ENCODE results near the gene WNT10A. TPM values are rescaled to one million over a fixed set of nuclear protein-coding genes. Genes with fewer than 3 reads are reported as not detected.

WNT10A gene
- total RNA-seq, 3 donors from 2014 or later (not counting 1 experiment from before 2014, with no cell fraction given): 0.92 to 2.9 (median 2.9) TPM

DNA sequence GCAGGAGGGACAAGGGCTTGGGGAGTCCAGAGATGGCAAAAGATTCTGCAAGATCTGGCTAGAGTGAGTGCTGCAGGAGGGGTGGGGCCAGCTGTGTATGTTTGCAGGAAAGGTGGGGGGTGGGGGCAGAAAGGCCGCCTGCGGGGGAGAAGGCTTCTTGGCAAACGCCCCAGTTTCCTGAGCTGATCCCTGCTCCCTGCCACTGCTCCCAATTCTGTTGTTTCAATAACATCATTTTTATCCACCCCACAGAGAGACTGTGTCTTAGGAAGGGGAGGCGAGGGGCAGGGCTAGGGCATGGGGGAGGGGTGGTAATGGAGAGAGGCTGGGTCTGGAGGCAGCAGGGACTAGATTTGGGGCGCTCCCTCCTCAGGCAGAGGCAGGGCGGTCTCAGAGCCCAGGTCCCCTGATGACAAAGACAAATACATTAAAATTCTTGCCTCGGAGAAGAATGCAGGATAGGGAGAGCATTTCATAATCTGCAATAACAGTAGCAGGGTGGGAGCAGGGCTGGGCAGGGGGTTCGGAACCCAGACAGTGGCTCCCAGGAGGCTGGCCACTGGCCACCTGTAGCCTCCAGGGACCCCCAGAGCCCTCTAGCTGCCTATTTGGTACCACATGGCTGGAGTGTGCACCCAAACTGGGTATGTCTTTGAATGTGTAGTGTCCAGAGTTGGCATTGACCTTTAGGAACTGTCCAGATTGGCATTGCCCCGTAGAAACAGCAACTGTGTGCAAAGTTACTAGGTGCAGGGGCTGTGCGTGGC, 23.1 kb upstream of the WNT10A start:
- 19% methylated on average over 9 of the region's 10 CpGs for WGBS (ENCODE audit: insufficient coverage)
- peaks cover 20% of the 10 kb centered on the region for H3K4me1 ChIP-seq (ENCODE audit: control insufficient read depth, insufficient read depth, low read length)
- no peaks in the 10 kb centered on the region for H3K9me3 ChIP-seq (ENCODE audit: control insufficient read depth, insufficient read depth, low read length)
- intact Hi-C loops (cut with micrococcal nuclease): loop anchor here (10.0 kb wide), 1 partner anchor 583 kb away; the partner anchor contains the start of genes AAMP and PNKD
- no peaks in the 10 kb centered on the region for H3K36me3 ChIP-seq (ENCODE audit: control insufficient read depth, insufficient read depth, low read length)
- Mint-ChIP-seq H3K27me3 (ENCODE audit: low read depth in 2 of 2) (peaks cover 74 to 77% of the 10 kb centered on the region in 2 donors), H3K9me3 (no peaks in the 10 kb centered on the region), H3K36me3 (no peaks in the 10 kb centered on the region), H3K4me3 (no peak overlapping the region), H3K27ac (no peak overlapping the region), H3K4me1 (peaks cover 0 to 26% of the 10 kb centered on the region in 2 donors)
- H3K27me3 ChIP-seq (ENCODE audit: control insufficient read depth, insufficient read depth, low read length): peaks cover 54% of the 10 kb centered on the region
- H3K27ac ChIP-seq (ENCODE audit: low read length): no peak overlapping the region
- H3K4me3 ChIP-seq (ENCODE audit: low read length): no peak overlapping the region
- peak in 1 of 2 donors; percentile 6 for DNase-seq
- TF ChIP-seq, protein P1, sequence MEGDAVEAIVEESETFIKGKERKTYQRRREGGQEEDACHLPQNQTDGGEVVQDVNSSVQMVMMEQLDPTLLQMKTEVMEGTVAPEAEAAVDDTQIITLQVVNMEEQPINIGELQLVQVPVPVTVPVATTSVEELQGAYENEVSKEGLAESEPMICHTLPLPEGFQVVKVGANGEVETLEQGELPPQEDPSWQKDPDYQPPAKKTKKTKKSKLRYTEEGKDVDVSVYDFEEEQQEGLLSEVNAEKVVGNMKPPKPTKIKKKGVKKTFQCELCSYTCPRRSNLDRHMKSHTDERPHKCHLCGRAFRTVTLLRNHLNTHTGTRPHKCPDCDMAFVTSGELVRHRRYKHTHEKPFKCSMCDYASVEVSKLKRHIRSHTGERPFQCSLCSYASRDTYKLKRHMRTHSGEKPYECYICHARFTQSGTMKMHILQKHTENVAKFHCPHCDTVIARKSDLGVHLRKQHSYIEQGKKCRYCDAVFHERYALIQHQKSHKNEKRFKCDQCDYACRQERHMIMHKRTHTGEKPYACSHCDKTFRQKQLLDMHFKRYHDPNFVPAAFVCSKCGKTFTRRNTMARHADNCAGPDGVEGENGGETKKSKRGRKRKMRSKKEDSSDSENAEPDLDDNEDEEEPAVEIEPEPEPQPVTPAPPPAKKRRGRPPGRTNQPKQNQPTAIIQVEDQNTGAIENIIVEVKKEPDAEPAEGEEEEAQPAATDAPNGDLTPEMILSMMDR (IDR thresholded peaks at IDR 0.05): no peak
- ATAC-seq: no peak

DNA sequence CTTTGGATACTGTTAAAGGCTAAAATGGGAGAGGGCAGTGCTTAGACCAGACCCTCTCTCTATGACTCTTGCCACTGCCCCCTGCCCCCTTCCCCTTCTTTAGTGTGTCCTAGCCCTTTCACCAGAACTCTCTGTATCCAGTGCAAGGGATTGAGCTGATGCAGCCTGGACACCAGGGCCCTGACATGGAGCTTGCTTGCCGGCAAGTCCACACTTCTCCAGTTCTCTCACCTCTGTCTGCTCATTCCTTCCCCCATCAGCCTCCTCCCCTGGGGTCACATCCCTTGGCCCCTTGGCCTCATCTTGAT, 22.6 kb upstream of the WNT10A start:
- no peak overlapping the region for H3K4me3 Mint-ChIP-seq
- H3K27ac ChIP-seq (ENCODE audit: low read length): no peak overlapping the region
- ATAC-seq (no peak), DNase-seq (peak in 1 of 2 donors; percentile 8)
- peaks cover 76 to 77% of the 10 kb centered on the region in 2 donors for H3K27me3 Mint-ChIP-seq (ENCODE audit: low read depth in 2 of 2)
- no peaks in the 10 kb centered on the region for H3K36me3 ChIP-seq (ENCODE audit: control insufficient read depth, insufficient read depth, low read length)
- H3K27me3 ChIP-seq (ENCODE audit: control insufficient read depth, insufficient read depth, low read length): peaks cover 54% of the 10 kb centered on the region
- 6% methylated on average over 1 of the region's 1 CpG for WGBS (ENCODE audit: insufficient coverage)
- H3K4me1 Mint-ChIP-seq: peaks cover 0 to 26% of the 10 kb centered on the region in 2 donors
- peaks cover 20% of the 10 kb centered on the region for H3K4me1 ChIP-seq (ENCODE audit: control insufficient read depth, insufficient read depth, low read length)
- no peaks in the 10 kb centered on the region for H3K9me3 Mint-ChIP-seq
- intact Hi-C loops (cut with micrococcal nuclease): loop anchor here (10.0 kb wide), 1 partner anchor 583 kb away; the partner anchor contains the start of genes AAMP and PNKD
- TF ChIP-seq, protein P1 (IDR thresholded peaks at IDR 0.05): no peak
- no peaks in the 10 kb centered on the region for H3K36me3 Mint-ChIP-seq
- H3K27ac Mint-ChIP-seq: no peak overlapping the region
- H3K4me3 ChIP-seq (ENCODE audit: low read length): no peak overlapping the region
- H3K9me3 ChIP-seq (ENCODE audit: control insufficient read depth, insufficient read depth, low read length): no peaks in the 10 kb centered on the region

DNA sequence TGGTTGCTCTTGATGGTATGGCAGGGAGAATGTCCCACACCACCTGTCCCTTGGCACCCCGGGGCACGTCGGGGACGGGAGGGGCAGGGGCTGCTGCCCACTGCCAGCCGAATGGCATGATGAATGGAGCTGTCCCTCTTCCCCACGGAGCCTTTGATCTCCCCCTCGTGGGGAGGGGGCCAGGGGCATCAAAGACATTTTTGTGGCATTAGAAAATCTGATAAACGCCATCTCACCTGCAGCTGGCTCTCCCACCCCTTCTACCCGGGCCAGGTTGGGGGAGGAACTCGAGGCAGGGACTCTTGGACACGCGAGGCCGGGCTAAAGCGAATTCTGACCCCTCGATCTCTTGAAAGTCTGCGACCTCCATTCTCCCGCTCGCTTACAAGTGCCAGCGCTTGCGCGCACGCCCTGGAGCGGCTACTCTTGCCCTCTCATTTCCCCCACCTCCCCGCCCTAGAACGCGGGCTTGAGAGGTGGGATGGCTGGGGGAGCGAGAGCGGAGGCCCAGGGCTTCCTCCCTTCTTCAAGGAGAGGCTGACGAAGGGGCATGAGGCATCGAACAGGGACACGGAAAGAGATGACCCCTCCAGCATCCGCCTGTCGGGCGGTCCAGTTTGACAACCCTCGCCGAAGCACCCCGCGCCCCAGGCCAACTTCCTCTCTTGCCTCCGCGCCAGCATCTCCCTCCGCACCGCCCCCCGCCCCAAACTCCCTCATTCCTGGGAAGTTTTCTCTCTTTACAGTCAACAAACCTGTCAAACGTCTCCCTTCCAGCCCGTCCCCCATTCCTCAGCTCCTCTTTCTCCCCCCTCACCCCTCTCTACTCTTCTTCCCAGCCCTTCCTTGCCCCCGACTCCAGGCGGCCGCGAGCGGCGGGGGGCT, 21.7 kb upstream of the WNT10A start:
- H3K27me3 ChIP-seq (ENCODE audit: control insufficient read depth, insufficient read depth, low read length): peaks cover 49% of the 10 kb centered on the region
- Mint-ChIP-seq H3K4me1 (peaks cover 0 to 26% of the 10 kb centered on the region in 2 donors), H3K27ac (no peak overlapping the region), H3K36me3 (no peaks in the 10 kb centered on the region), H3K27me3 (ENCODE audit: low read depth in 2 of 2) (peaks cover 76 to 78% of the 10 kb centered on the region in 2 donors), H3K9me3 (no peaks in the 10 kb centered on the region), H3K4me3 (peak overlapping the region; percentile 64)
- intact Hi-C loops (cut with micrococcal nuclease): loop anchor here (10.0 kb wide), 1 partner anchor 584 kb away; the partner anchor contains the start of genes AAMP and PNKD
- TF ChIP-seq, protein P1 (IDR thresholded peaks at IDR 0.05): no peak
- H3K9me3 ChIP-seq (ENCODE audit: control insufficient read depth, insufficient read depth, low read length): no peaks in the 10 kb centered on the region
- WGBS (ENCODE audit: insufficient coverage): 4% methylated on average over 51 of the region's 51 CpGs
- no peak overlapping the region for H3K4me3 ChIP-seq (ENCODE audit: low read length)
- H3K27ac ChIP-seq (ENCODE audit: low read length): no peak overlapping the region
- H3K36me3 ChIP-seq (ENCODE audit: control insufficient read depth, insufficient read depth, low read length): no peaks in the 10 kb centered on the region
- ATAC-seq (no peak), DNase-seq (no peak)
- H3K4me1 ChIP-seq (ENCODE audit: control insufficient read depth, insufficient read depth, low read length): peaks cover 20% of the 10 kb centered on the region

All from natural killer cell (primary cell).